ENCODE measurements around the gene SLC35E2B. TPM values are rescaled to one million over a fixed set of nuclear protein-coding genes. Genes with fewer than 3 reads are reported as not detected.

The SLC35E2B gene
- total and polyA plus RNA-seq, 2 of the 13 experiments (the other 11 are each of a cell fraction or from before 2014, with no cell fraction given): 14.1 to 19.7 TPM

DNA sequence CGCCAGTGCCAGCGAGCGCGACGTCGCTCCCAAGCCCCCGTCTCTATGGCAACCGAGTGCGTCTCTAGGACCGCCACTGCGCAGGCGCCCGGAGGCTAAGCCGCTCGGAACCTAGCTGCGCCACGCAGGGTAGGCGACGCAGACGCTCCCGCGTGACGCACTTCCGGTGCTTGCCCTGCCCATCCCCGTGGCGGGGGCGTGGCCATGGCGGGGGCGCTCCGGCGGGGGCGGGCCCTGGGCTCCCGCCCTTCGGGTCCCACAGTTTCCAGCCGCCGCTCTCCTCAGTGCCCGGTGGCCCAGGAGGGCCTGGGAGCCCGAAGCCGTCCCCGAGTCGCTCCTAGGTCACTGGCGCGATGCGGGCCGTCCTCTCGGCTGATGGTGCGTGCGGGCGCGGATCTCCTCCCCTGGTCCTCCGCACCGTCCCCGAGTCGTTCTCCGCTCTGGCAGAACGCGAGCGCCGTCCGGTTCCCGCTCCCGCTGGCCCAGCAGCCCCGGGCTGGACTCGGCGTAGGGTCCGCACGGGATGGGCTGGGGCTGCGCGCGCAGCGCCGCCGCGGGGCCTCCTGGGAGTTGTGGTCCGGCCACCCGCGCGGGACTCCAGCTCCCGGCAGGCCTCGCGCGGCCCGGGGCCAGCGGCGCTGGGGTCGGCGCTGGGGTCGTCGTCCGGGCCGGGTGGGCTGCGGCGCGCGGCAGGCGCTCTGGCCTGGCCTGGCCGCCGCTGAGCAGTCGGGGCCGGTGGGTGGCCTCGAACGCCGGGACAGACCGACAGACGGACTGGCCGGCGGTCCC is 77.1 kb downstream of the SLC35E2B start, which contains the start of gene MIB2 (continued):
- TF ChIP-seq ZNF383 (CRISPR knock-in tag; IDR thresholded peaks at IDR 0.05; ENCODE audit: borderline replicate concordance): no peak; the same call in 1 of the 2 replicates
- TF ChIP-seq ZFY (CRISPR knock-in tag; IDR thresholded peaks at IDR 0.05): peak; percentile 97
- TF ChIP-seq, protein P1, sequence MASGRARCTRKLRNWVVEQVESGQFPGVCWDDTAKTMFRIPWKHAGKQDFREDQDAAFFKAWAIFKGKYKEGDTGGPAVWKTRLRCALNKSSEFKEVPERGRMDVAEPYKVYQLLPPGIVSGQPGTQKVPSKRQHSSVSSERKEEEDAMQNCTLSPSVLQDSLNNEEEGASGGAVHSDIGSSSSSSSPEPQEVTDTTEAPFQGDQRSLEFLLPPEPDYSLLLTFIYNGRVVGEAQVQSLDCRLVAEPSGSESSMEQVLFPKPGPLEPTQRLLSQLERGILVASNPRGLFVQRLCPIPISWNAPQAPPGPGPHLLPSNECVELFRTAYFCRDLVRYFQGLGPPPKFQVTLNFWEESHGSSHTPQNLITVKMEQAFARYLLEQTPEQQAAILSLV (CRISPR knock-in tag; IDR thresholded peaks at IDR 0.05; ENCODE audit: borderline replicate concordance): peak; percentile 78; the same call in 1 of the 2 replicates
- peak; percentile 83; the same call in 1 of the 2 replicates for TF ChIP-seq ZSCAN29 (CRISPR knock-in tag; conservative IDR thresholded peaks at IDR 0.05)
- no peak for TF ChIP-seq HOXA9 (CRISPR knock-in tag; IDR thresholded peaks at IDR 0.05; ENCODE audit: borderline replicate concordance)
- TF ChIP-seq ZNF839 (CRISPR knock-in tag; IDR thresholded peaks at IDR 0.05; ENCODE audit: borderline replicate concordance): no peak
- TF ChIP-seq, protein P2, sequence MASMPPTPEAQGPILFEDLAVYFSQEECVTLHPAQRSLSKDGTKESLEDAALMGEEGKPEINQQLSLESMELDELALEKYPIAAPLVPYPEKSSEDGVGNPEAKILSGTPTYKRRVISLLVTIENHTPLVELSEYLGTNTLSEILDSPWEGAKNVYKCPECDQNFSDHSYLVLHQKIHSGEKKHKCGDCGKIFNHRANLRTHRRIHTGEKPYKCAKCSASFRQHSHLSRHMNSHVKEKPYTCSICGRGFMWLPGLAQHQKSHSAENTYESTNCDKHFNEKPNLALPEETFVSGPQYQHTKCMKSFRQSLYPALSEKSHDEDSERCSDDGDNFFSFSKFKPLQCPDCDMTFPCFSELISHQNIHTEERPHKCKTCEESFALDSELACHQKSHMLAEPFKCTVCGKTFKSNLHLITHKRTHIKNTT (CRISPR knock-in tag; IDR thresholded peaks at IDR 0.05): no peak
- no peak for TF ChIP-seq PAWR (CRISPR knock-in tag; IDR thresholded peaks at IDR 0.05; ENCODE audit: borderline replicate concordance)
- TF ChIP-seq HIVEP1 (CRISPR knock-in tag; IDR thresholded peaks at IDR 0.05): no peak
- no peak for TF ChIP-seq ZNF891 (CRISPR knock-in tag; IDR thresholded peaks at IDR 0.05)
- peak; percentile 87 for TF ChIP-seq AGO2 (optimal IDR thresholded peaks at IDR 0.05; ENCODE audit: low read depth, low read length)
- TF ChIP-seq CBX5 (CRISPR knock-in tag; IDR thresholded peaks at IDR 0.05; ENCODE audit: borderline replicate concordance): no peak
- no peak for TF ChIP-seq SNAI1 (CRISPR knock-in tag; IDR thresholded peaks at IDR 0.05; ENCODE audit: borderline replicate concordance)
- peak; percentile 74; the same call in 1 of the 2 replicates for TF ChIP-seq SATB2 (CRISPR knock-in tag; IDR thresholded peaks at IDR 0.05)
- TF ChIP-seq, protein P3, sequence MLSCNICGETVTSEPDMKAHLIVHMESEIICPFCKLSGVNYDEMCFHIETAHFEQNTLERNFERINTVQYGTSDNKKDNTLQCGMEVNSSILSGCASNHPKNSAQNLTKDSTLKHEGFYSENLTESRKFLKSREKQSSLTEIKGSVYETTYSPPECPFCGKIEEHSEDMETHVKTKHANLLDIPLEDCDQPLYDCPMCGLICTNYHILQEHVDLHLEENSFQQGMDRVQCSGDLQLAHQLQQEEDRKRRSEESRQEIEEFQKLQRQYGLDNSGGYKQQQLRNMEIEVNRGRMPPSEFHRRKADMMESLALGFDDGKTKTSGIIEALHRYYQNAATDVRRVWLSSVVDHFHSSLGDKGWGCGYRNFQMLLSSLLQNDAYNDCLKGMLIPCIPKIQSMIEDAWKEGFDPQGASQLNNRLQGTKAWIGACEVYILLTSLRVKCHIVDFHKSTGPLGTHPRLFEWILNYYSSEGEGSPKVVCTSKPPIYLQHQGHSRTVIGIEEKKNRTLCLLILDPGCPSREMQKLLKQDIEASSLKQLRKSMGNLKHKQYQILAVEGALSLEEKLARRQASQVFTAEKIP (CRISPR knock-in tag; IDR thresholded peaks at IDR 0.05; ENCODE audit: borderline replicate concordance): no peak
- peak; percentile 91 for TF ChIP-seq ARNT2 (CRISPR knock-in tag; IDR thresholded peaks at IDR 0.05; ENCODE audit: low read depth)
- TF ChIP-seq NKX3-1 (CRISPR knock-in tag; IDR thresholded peaks at IDR 0.05): peak; percentile 68; the same call in 1 of the 2 replicates
- no peak for TF ChIP-seq ZNF138 (CRISPR knock-in tag; IDR thresholded peaks at IDR 0.05; ENCODE audit: low read depth)
- no peak for TF ChIP-seq RBAK (CRISPR knock-in tag; IDR thresholded peaks at IDR 0.05)
- no peak for TF ChIP-seq ZNF737 (CRISPR knock-in tag; IDR thresholded peaks at IDR 0.05; ENCODE audit: borderline replicate concordance)
- TF ChIP-seq NFYC (CRISPR knock-in tag; IDR thresholded peaks at IDR 0.05): no peak
- no peak for TF ChIP-seq MYNN (CRISPR knock-in tag; IDR thresholded peaks at IDR 0.05; ENCODE audit: low read depth)
- TF ChIP-seq FOXP1 (IDR thresholded peaks at IDR 0.05): no peak
- TF ChIP-seq FOXP1 (CRISPR knock-in tag; IDR thresholded peaks at IDR 0.05): no peak
- 0 out of 2 replicates have a peak, but pooled peaks have one; percentile 57 for TF ChIP-seq ATAD3A (CRISPR knock-in tag; IDR thresholded peaks at IDR 0.05)
- TF ChIP-seq ZFP62 (CRISPR knock-in tag; IDR thresholded peaks at IDR 0.05): no peak

All from HepG2 (cell line).